PC-3 (cell line): Measurements from ENCODE around the gene GPANK1.

Experiments used
- CTCF ChIP-seq: fragments of 300-600 bp; sonication (generic); conservative IDR thresholded peaks from 2 replicates; pipeline ENCODE4 v1.5.1; 2017; ENCODE audit warnings: antibody characterized with exemption, low read depth, mild to moderate bottlenecking, low read length
- EZH2 ChIP-seq: fragments of 300-600 bp; sonication (generic); IDR thresholded peaks from one replicate; pipeline ENCODE4 v1.6.1; 2017; ENCODE audit warnings: antibody characterized with exemption, mild to moderate bottlenecking, low read length; ENCODE audit not compliant: unreplicated experiment

- TF ChIP-seq CTCF, result no peak
- TF ChIP-seq EZH2, result no peak
Measured at GRCh38 chr6:31658983-31659648, 5.7 kb downstream of the GPANK1 start.
